Sigmoid colon (tissue), 3 donors: ENCODE measurements around the gene NRP2.

ENCODE experiments used
- CTCF ChIP-seq, 4 experiments: fragments of 450-650 bp in 3 of 4; fragments of 200-600 bp in 1 of 4; IDR thresholded peaks; one replicate each; pipeline ENCODE4 v1.5.1; 2016 to 2019; ENCODE audit warnings: antibody characterized with exemption in 4 of 4, mild to moderate bottlenecking in 3 of 4, moderate library complexity in 2 of 4
- POLR2A ChIP-seq, 2 donors: fragments of 450-650 bp; IDR thresholded peaks; one replicate each; pipeline ENCODE4 v1.6.1; 2016; ENCODE audit warnings: antibody characterized with exemption in 2 of 2, mild to moderate bottlenecking in 2 of 2, moderate library complexity in 2 of 2

DNA sequence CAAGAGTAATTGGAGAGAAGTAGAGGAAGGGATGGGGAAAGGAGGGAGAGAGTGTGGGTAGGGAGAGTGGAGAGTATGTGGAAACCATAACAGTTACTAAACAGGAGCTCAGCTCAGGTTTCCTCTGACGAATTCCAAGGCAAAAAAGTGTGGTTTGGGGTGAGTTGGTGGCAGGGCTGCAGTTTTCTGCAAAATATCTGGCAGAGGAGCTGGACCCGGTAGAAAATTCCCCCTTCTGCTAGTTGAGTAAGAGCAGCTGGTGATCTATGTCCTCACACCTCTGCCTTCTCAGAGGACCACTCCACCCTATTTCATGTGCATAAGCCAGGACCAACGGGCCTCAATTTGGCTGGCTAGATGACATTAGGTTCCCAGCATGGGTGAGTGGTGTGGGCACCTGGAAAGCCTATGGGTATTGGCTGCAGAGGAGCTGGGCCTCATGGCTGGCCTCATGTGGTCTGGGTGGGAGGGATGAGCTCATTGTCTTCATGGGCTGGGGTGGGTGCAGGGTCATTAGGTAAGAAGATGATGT, 13.2 kb downstream of the NRP2 start:
- TF ChIP-seq CTCF (IDR thresholded peaks at IDR 0.05): no peak
- no peak for TF ChIP-seq POLR2A (IDR thresholded peaks at IDR 0.05)
